Stimulated activated naive CD8-positive, alpha-beta T cell treated with anti-CD3 and anti-CD28 coated beads, Interleukin-15, Interleukin-2, amounts not matched to agents 100 ng/mL and 50 ng/mL, for 24 hours (primary cell): ENCODE data around the gene GIGYF1.

ENCODE experiments used
- H3K27ac Mint-ChIP-seq: one replicate; pipeline ENCODE4 v1.8.0; 2021; ENCODE audit warnings: mild to moderate bottlenecking, mixed read lengths
- H3K27me3 Mint-ChIP-seq: one replicate; pipeline ENCODE4 v1.8.0; 2021; ENCODE audit warnings: mixed read lengths
- H3K36me3 Mint-ChIP-seq: one replicate; pipeline ENCODE4 v1.8.0; 2021; ENCODE audit warnings: low read depth, mixed read lengths
- H3K4me1 Mint-ChIP-seq: one replicate; pipeline ENCODE4 v1.8.0; 2021; ENCODE audit warnings: low read depth, mixed read lengths
- H3K4me3 Mint-ChIP-seq: one replicate; pipeline ENCODE4 v1.8.0; 2021; ENCODE audit warnings: mild to moderate bottlenecking, mixed read lengths
- H3K9me3 Mint-ChIP-seq: one replicate; pipeline ENCODE4 v1.8.0; 2021; ENCODE audit warnings: mixed read lengths

Gene GIGYF1

DNA sequence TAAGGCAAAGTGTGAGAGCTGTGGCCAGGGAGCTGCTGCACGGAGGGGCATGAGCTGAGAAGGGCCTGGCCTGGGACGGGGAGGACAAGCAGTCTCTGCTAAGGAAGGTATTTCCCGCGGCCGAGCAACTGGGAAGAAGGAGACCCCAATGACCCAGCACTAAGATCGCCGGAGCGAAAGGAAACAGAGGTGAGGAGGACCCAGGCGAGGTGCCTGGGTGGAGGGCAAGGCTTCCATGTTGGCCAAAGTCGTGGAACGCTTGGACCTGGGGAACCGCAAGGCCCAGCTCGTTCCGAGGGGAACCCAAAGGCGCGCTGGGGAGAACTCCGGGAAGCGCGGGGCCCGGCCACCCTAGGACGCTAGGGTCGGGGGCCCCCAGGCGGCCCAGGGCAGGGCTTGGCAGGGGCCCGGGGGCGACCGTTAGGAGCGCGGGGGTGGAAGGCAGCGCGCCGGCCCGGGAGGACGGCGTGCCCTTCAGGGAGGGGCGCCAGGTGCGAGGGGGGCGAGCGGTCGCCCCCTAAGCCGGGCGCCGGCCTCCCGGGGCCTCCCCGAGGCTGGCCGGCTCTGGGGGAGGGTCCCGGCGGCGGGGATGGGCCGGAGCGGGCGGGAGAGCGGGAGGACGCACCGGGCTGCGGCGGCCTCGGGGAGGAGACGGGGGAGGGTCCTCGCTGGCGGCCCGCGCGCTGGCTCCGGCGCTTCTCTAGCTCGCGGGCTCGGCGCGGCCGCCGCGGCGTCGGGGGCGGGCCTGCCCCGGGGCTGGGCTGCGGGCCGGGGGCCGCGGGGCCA, 545 bp downstream of the GIGYF1 start:
- Mint-ChIP-seq H3K27me3 (no peaks in the 10 kb centered on the region), H3K36me3 (peaks cover 15% of the 10 kb centered on the region), H3K9me3 (no peaks in the 10 kb centered on the region), H3K27ac (peak overlapping the region; percentile 94), H3K4me1 (peaks cover 48% of the 10 kb centered on the region), H3K4me3 (peak overlapping the region; percentile 97)

GRCh38 chr7:100692578-100692961, 1.5 kb downstream of the GIGYF1 start:
- Mint-ChIP-seq H3K4me3 (peak overlapping the region; percentile 97), H3K36me3 (peaks cover 15% of the 10 kb centered on the region), H3K9me3 (no peaks in the 10 kb centered on the region), H3K27ac (peak overlapping the region; percentile 94), H3K27me3 (no peaks in the 10 kb centered on the region), H3K4me1 (peaks cover 53% of the 10 kb centered on the region)

DNA sequence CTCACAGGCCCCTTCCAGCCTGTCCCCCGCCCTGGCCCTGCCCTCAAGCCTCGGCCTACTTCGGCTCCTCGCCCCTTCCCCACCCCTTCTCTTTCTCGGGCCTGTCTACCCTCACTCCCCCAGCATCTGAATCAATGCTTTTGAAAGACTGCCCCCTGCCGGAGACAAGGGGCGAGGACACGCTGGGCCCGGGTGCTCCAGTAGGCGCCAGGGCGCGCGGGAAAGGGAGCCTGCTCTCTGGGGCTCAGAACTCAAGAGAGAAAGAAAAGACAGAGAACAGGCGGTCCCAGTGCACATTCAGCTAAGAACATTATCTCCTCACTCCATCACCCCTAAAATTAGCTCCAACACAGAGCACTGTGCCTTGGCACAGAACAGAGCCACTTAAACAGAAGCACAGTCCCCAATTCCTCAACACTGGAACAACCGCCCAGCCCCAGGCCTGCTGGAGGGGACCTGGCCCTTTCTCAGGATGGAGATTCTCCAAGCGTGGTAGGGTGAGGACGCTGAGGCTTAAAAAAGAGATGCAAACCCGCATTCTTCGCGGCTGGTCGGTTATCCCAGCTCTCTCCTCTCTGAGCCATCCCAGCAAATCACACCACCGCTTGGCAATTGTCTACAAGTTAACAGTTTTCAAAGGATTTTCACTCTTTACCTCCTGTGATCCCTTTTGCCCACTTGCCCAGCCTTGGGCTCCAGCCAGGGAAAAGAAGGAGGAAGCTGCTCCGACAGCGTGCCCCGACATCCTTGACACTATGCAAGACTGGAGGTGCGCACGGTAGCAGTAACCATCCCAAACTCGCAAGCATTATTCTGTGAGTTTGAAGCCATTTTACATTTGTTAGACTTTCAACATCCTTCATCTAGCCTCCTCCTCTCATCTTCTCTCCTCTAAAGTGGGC, 2.1 kb downstream of the GIGYF1 start:
- Mint-ChIP-seq H3K36me3 (peaks cover 15% of the 10 kb centered on the region), H3K27ac (peak overlapping the region; percentile 94), H3K9me3 (no peaks in the 10 kb centered on the region), H3K4me3 (peak overlapping the region; percentile 97), H3K4me1 (peaks cover 53% of the 10 kb centered on the region), H3K27me3 (no peaks in the 10 kb centered on the region)

DNA sequence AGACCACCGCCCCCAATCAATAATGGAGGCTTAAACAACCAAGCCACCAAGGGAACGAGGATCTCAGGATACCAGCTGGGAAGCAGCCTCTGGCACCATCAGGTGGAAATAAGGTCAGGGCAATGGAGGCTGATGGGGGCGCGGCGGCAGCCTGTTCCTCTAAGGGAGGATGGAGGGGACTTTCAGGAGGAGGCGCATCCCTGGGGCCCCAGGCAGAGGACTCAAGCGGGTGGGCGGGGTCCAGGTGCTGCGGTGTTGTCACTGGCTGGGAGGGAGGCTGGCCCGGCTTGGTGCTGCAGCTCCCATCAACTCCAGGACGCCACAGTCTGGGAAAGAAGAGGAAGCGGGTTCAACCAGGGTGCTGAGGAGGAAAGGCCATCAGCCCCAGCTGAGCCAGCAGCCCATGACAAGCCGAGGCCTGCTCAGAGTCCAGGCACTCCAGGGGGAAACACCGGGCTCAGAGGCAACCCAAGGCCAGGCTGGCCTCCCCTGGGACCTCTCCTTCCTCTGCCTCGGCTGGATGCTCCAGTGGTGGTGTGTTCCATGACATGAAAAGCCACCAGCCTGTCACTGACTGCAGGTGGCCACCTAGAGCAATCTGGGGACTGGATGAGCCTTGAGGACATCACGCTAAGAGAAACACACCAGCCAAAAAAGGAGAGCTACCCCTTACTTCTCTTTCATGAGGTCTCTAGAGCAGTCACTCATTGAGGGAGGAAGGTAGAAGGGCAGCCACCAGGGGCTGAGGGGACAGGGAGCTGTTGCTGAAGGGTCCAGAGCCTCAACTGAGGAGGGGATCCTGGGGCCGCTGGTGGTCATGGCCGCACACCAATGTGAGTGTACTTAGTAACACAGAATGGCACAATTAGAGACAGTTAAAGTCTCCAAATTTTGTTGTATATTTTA, 4.6 kb downstream of the GIGYF1 start:
- H3K4me1 Mint-ChIP-seq: peaks cover 40% of the 10 kb centered on the region
- H3K36me3 Mint-ChIP-seq: peaks cover 23% of the 10 kb centered on the region

GRCh38 chr7:100688326-100688860, 5.7 kb downstream of the GIGYF1 start:
- no peak overlapping the region for H3K4me3 Mint-ChIP-seq
- H3K36me3 Mint-ChIP-seq: peaks cover 24% of the 10 kb centered on the region
- peak overlapping the region; percentile 61 for H3K27ac Mint-ChIP-seq

More for the DNA sequence above, 4.6 kb downstream of the GIGYF1 start:
- H3K27me3 Mint-ChIP-seq: no peaks in the 10 kb centered on the region
- no peaks in the 10 kb centered on the region for H3K9me3 Mint-ChIP-seq
- no peak overlapping the region for H3K4me3 Mint-ChIP-seq
- H3K27ac Mint-ChIP-seq: no peak overlapping the region

DNA sequence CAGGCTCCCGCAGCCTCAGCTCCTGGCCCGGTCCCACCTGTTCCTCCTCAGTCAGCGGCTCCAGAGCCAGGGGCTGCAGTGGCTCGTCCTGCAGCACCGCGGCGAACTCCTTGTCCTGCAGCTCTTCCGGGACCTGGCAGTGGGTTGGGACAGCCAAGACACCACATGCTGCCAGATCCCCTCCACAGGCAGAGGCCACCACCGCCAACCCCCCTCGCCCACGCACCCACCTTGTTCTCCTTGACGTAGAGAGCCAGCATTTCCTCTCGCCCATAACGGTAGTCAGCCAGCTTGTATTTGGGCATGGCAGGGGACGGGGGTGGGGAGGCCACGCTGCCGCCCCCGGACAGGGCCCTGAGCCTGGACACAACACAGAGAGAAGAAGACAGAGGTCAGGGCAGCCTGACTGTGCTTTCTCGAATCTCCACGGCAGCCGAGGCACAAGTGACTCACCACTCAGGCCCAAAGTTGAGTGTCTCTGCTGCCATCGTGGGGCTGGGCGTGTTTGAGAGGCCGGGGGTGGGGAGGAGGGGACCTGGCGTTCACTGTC, 6.2 kb downstream of the GIGYF1 start:
- H3K36me3 Mint-ChIP-seq: peaks cover 22% of the 10 kb centered on the region
- peaks cover 35% of the 10 kb centered on the region for H3K4me1 Mint-ChIP-seq
- no peak overlapping the region for H3K4me3 Mint-ChIP-seq
- H3K27ac Mint-ChIP-seq: peak overlapping the region; percentile 61
- H3K9me3 Mint-ChIP-seq: no peaks in the 10 kb centered on the region
- no peaks in the 10 kb centered on the region for H3K27me3 Mint-ChIP-seq

More at GRCh38 chr7:100688326-100688860, 5.7 kb downstream of the GIGYF1 start:
- no peaks in the 10 kb centered on the region for H3K9me3 Mint-ChIP-seq
- H3K4me1 Mint-ChIP-seq: peaks cover 40% of the 10 kb centered on the region
- H3K27me3 Mint-ChIP-seq: no peaks in the 10 kb centered on the region

DNA sequence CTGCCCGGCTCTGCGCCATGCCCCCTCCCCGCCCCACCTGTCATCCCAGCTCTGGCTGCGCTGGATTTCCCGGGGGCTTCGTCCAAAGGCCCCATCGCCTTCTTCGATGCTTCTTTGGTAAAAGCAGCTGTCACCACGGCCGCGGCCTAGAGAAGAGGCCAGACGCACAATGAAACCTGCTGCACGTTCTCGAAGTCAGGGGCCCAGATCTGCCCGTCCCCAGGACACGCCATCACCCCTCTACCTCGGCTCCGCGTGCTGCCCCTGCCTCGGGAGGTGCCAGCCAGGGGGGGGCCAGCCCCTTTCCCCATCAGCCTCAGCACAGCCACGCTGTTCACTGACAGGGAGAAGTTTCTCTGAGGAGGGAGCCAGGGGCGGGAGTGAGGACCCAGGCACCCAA, 6.8 kb downstream of the GIGYF1 start:
- no peaks in the 10 kb centered on the region for H3K27me3 Mint-ChIP-seq
- peaks cover 34% of the 10 kb centered on the region for H3K4me1 Mint-ChIP-seq
- H3K9me3 Mint-ChIP-seq: no peaks in the 10 kb centered on the region
- peaks cover 22% of the 10 kb centered on the region for H3K36me3 Mint-ChIP-seq
- H3K27ac Mint-ChIP-seq: no peak overlapping the region
- H3K4me3 Mint-ChIP-seq: no peak overlapping the region

DNA sequence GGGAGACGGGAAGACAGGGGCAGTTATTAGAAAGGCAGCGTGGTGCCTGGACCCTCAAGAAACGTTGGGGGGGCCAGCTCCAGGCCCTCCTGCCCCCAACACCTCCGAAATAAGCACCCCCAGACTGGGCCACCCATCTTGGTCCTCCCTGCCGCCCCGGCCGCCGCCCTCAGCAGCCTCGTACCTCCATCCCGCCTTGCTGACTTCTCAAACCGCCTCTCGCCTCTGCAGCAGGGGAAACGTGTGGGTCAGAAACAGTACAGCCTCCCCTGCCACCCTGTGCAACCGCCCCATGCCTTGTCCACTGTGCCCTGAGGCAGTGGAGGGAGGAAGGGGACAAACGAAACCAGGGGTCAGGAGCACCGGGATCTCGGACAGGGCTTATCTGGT, 7.2 kb downstream of the GIGYF1 start:
- peaks cover 22% of the 10 kb centered on the region for H3K36me3 Mint-ChIP-seq
- H3K4me1 Mint-ChIP-seq: peaks cover 34% of the 10 kb centered on the region
- no peaks in the 10 kb centered on the region for H3K27me3 Mint-ChIP-seq
- H3K9me3 Mint-ChIP-seq: no peaks in the 10 kb centered on the region
- H3K27ac Mint-ChIP-seq: no peak overlapping the region
- H3K4me3 Mint-ChIP-seq: no peak overlapping the region

GRCh38 chr7:100686201-100686821, 7.7 kb downstream of the GIGYF1 start:
- peaks cover 34% of the 10 kb centered on the region for H3K4me1 Mint-ChIP-seq
- no peak overlapping the region for H3K27ac Mint-ChIP-seq
- peaks cover 22% of the 10 kb centered on the region for H3K36me3 Mint-ChIP-seq
- H3K27me3 Mint-ChIP-seq: no peaks in the 10 kb centered on the region
- H3K4me3 Mint-ChIP-seq: no peak overlapping the region
- no peaks in the 10 kb centered on the region for H3K9me3 Mint-ChIP-seq

DNA sequence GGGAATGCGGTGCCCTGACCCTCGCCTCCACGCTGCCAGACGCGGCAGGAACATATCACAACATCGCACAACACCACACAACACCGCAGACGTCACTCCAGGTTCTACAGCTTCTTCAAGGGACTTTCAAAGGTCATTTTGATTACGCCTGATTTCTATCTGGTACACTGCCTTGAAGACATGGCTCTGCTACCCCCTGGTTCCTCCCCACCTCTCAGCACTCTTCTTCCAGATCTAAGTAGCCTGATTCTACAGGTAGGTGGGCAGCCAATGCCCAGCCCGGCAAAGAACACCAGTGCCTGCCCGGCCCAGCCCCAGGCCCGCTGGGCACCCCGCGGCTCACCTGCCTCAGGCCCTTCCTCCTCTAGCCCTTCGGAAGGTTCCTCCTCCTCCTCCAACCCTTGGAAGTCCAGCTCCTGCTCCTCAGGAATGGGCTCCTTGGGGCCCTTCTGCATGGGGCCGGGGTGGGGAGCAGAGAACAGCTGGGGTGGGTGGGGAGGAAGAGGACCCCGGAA, 8.4 kb downstream of the GIGYF1 start:
- Mint-ChIP-seq H3K27ac (no peak overlapping the region), H3K4me3 (no peak overlapping the region), H3K36me3 (peaks cover 22% of the 10 kb centered on the region), H3K4me1 (peaks cover 34% of the 10 kb centered on the region), H3K9me3 (no peaks in the 10 kb centered on the region), H3K27me3 (no peaks in the 10 kb centered on the region)

GRCh38 chr7:100685049-100685605, 8.9 kb downstream of the GIGYF1 start:
- Mint-ChIP-seq H3K4me3 (no peak overlapping the region), H3K9me3 (no peaks in the 10 kb centered on the region), H3K27ac (no peak overlapping the region), H3K36me3 (peaks cover 24% of the 10 kb centered on the region), H3K27me3 (no peaks in the 10 kb centered on the region), H3K4me1 (peaks cover 37% of the 10 kb centered on the region)

GRCh38 chr7:100684534-100685042, 9.5 kb downstream of the GIGYF1 start:
- Mint-ChIP-seq H3K4me3 (no peak overlapping the region), H3K9me3 (no peaks in the 10 kb centered on the region), H3K36me3 (peaks cover 25% of the 10 kb centered on the region), H3K4me1 (peaks cover 35% of the 10 kb centered on the region), H3K27ac (no peak overlapping the region), H3K27me3 (no peaks in the 10 kb centered on the region)
